ENCODE data around the gene TMED10. TPM values are rescaled to one million over a fixed set of nuclear protein-coding genes. Genes with fewer than 3 reads are reported as not detected.

TMED10 gene
- total RNA-seq, 2 donors from 2014 or later = 320 to 397 TPM

DNA sequence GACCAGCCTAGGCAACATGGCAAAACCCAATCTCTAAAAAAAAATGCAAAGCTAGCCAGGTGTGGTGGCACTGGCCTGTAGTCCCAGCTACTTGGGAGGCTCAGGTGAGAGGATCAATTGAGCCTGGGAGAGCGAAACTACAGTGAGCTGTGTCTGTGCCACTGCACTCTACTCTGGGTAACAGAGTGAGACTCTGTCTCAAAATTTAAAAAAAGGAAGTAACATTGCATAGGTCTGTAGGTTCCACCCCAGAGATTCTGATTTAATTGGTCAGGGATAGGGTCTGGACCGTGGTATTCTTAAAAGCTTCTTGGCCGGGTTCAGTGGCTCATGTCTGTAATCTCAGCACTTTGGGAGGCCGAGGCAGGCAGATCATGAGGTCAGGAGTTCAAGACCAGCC, 80.7 kb downstream of the TMED10 start:
- peaks cover 3 to 6% of the 10 kb centered on the region in 2 donors for H3K36me3 ChIP-seq
- no peaks in the 10 kb centered on the region for H3K4me1 ChIP-seq (replicated peaks)
- no peak overlapping the region for H3K4me3 ChIP-seq
- no peaks in the 10 kb centered on the region for H3K9me3 ChIP-seq
- WGBS = 94% methylated on average over 4 of the region's 4 CpGs
- H3K27me3 ChIP-seq (replicated peaks; ENCODE audit: insufficient read depth) = no peaks in the 10 kb centered on the region
- no peak overlapping the region for H3K27ac ChIP-seq
- intact Hi-C loops (cut with DNase I) = no loop called here
- DNase-seq (ENCODE audit: low spot score) = no peak
- no peak for TF ChIP-seq POLR2A (IDR thresholded peaks at IDR 0.05)
- TF ChIP-seq POLR2AphosphoS5 (IDR thresholded peaks at IDR 0.05) = no peak

DNA sequence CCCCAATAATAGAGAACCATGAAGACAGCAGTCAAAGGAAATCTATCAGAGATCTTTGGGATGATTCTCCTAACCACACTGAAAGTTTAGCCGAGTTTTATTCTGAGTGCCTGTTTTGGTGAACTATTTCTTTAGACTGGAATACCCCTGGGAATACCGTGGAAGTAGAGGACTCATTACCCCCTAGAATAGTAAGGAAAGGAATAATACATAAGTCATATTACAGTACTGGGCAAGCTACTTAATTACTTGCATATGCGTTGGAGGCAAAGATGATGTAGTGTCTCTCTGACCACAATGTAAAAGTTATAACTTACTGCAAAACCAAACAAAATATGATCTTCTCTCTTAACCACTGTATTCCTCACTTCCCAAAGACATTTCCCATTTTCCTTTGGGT, 81.5 kb downstream of the TMED10 start:
- DNase-seq (ENCODE audit: low spot score) = no peak
- H3K4me1 ChIP-seq (replicated peaks) = no peaks in the 10 kb centered on the region
- H3K36me3 ChIP-seq = peaks cover 3 to 6% of the 10 kb centered on the region in 2 donors
- no peak overlapping the region for H3K27ac ChIP-seq
- no peaks in the 10 kb centered on the region for H3K27me3 ChIP-seq (replicated peaks; ENCODE audit: insufficient read depth)
- TF ChIP-seq POLR2AphosphoS5 (IDR thresholded peaks at IDR 0.05) (no peak), POLR2A (IDR thresholded peaks at IDR 0.05) (no peak)
- TF ChIP-seq, protein P1, sequence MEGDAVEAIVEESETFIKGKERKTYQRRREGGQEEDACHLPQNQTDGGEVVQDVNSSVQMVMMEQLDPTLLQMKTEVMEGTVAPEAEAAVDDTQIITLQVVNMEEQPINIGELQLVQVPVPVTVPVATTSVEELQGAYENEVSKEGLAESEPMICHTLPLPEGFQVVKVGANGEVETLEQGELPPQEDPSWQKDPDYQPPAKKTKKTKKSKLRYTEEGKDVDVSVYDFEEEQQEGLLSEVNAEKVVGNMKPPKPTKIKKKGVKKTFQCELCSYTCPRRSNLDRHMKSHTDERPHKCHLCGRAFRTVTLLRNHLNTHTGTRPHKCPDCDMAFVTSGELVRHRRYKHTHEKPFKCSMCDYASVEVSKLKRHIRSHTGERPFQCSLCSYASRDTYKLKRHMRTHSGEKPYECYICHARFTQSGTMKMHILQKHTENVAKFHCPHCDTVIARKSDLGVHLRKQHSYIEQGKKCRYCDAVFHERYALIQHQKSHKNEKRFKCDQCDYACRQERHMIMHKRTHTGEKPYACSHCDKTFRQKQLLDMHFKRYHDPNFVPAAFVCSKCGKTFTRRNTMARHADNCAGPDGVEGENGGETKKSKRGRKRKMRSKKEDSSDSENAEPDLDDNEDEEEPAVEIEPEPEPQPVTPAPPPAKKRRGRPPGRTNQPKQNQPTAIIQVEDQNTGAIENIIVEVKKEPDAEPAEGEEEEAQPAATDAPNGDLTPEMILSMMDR (IDR thresholded peaks at IDR 0.05) = no peak
- intact Hi-C loops (cut with DNase I) = no loop called here
- WGBS = 92% methylated on average over 3 of the region's 3 CpGs
- H3K4me3 ChIP-seq = no peak overlapping the region
- H3K9me3 ChIP-seq = no peaks in the 10 kb centered on the region

DNA sequence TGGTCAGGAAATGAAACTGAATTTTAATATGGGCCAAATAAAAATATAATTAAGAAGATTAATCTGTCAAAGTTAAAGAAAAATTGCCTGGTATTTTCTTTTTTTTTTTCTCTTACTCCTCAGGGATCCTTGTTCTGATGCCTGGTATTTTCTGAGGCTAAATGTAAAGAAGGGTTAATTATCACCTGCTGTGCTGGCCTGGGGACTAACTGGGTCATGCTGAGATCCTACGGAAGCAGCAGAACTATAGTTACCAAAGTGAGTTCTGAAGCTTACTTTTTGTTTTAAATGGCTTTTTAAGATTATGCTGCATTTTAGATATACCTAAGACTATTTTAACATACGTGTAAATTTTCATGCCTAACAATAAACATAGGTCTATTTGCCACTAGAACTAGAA, 83.7 kb downstream of the TMED10 start:
- Histone ChIP-seq H3K9me3 (no peaks in the 10 kb centered on the region), H3K4me3 (no peak overlapping the region), H3K27ac (no peak overlapping the region), H3K27me3 (replicated peaks; ENCODE audit: insufficient read depth) (no peaks in the 10 kb centered on the region), H3K36me3 (peaks cover 0 to 6% of the 10 kb centered on the region in 2 donors), H3K4me1 (replicated peaks) (no peaks in the 10 kb centered on the region)
- 86% methylated on average over 2 of the region's 2 CpGs for WGBS
- intact Hi-C loops (cut with DNase I) = no loop called here
- no peak for DNase-seq (ENCODE audit: low spot score)
- no peak for TF ChIP-seq POLR2AphosphoS5 (IDR thresholded peaks at IDR 0.05)
- no peak for TF ChIP-seq POLR2A (IDR thresholded peaks at IDR 0.05)
- TF ChIP-seq, protein P1 (IDR thresholded peaks at IDR 0.05) = no peak

DNA sequence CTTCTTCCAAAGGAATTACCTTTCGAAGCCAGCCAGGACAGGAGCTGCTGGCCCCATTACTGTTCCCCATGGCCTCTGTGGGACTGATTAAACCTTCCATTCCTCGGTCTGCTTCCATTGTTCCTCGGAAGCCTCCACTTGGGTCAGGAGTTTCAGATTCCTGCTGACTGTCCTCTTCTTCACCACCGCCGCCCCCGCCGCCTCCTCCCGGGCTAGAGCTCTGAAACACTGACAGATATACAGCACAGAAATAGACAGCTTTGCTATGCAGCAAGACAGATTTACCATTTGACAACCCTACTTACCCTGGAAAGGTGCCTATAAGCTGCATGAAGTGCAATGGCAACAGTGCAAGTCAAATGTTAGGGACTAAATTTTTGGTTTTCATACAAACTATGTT, 85.2 kb downstream of the TMED10 start:
- TF ChIP-seq, protein P1 (IDR thresholded peaks at IDR 0.05) = no peak
- TF ChIP-seq POLR2A (IDR thresholded peaks at IDR 0.05) (no peak), POLR2AphosphoS5 (IDR thresholded peaks at IDR 0.05) (no peak)
- Histone ChIP-seq H3K9me3 (no peaks in the 10 kb centered on the region), H3K4me1 (replicated peaks) (no peaks in the 10 kb centered on the region), H3K36me3 (peaks cover 3 to 6% of the 10 kb centered on the region in 2 donors), H3K27ac (no peak overlapping the region), H3K4me3 (no peak overlapping the region), H3K27me3 (replicated peaks; ENCODE audit: insufficient read depth) (no peaks in the 10 kb centered on the region)
- intact Hi-C loops (cut with DNase I) = no loop called here
- WGBS = 91% methylated on average over 8 of the region's 8 CpGs
- DNase-seq (ENCODE audit: low spot score) = no peak

DNA sequence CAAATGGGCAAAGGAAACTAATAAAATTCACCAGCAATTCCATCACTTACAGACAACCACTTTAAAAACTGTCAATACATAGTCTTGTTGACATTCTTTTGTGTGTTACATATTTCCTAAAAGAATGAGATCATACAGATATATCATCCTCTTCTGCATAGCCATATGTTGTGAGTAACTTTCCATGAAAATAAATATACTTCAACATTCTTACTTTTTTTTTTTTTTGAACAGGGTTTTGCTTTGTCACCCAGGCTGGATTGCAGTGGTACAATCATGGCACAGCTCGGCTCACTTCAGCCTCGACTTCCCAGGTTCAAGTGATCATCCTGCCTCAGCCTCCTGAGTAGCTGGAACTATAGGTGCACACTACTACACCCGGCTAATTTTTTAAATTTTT, 86.1 kb downstream of the TMED10 start:
- TF ChIP-seq, protein P1 (IDR thresholded peaks at IDR 0.05) = no peak
- TF ChIP-seq POLR2A (IDR thresholded peaks at IDR 0.05) (no peak), POLR2AphosphoS5 (IDR thresholded peaks at IDR 0.05) (no peak)
- H3K27me3 ChIP-seq (replicated peaks; ENCODE audit: insufficient read depth) = no peaks in the 10 kb centered on the region
- H3K9me3 ChIP-seq = no peaks in the 10 kb centered on the region
- no peaks in the 10 kb centered on the region for H3K4me1 ChIP-seq (replicated peaks)
- intact Hi-C loops (cut with DNase I) = no loop called here
- no peak for DNase-seq (ENCODE audit: low spot score)
- H3K27ac ChIP-seq = no peak overlapping the region
- H3K4me3 ChIP-seq = no peak overlapping the region
- H3K36me3 ChIP-seq = peaks cover 1 to 3% of the 10 kb centered on the region in 2 donors
- WGBS = 90% methylated on average over 3 of the region's 3 CpGs

All from prostate gland (tissue), 2 donors.